Measurements from ENCODE around the gene TANC1. TPM values are rescaled to one million over a fixed set of nuclear protein-coding genes. Genes with fewer than 3 reads are reported as not detected.

The TANC1 gene
- total and polyA plus RNA-seq, 2 of the 4 experiments (the other 2 are of a cell fraction): 10.2 to 12.9 TPM

GRCh38 chr2:159275111-159275510, 306.7 kb downstream of the TANC1 start:
- Histone ChIP-seq H3K36me3 (ENCODE audit: control insufficient read depth, insufficient read depth, low read length) (peaks cover 6% of the 10 kb centered on the region), H3K4ac (ENCODE audit: low read depth, low read length) (no peak overlapping the region), H3K9ac (ENCODE audit: low read depth, low read length) (no peak overlapping the region), H3K27me3 (ENCODE audit: control insufficient read depth, insufficient read depth, low read length) (no peaks in the 10 kb centered on the region), H4K8ac (ENCODE audit: low read depth in 2 of 2, low read length in 2 of 2) (no peak overlapping the region), H3K9me1 (ENCODE audit: insufficient read depth, low read length) (peaks cover 5% of the 10 kb centered on the region; the same call in 1 of the 2 replicates), H4K91ac (ENCODE audit: insufficient read depth, low read depth, low read length) (no peak overlapping the region), H2BK20ac (ENCODE audit: low read depth, low read length) (no peak overlapping the region), H2BK120ac (ENCODE audit: low read depth, low read length) (no peak overlapping the region), H3K27ac (ENCODE audit: insufficient read depth, low read length) (no peak overlapping the region), H3K14ac (replicated peaks; ENCODE audit: low read depth, low read length) (no peak overlapping the region), H4K20me1 (ENCODE audit: insufficient read depth, low read length) (no peaks in the 10 kb centered on the region), H3K4me1 (ENCODE audit: control insufficient read depth, insufficient read depth, low read length) (no peaks in the 10 kb centered on the region), H2AK5ac (ENCODE audit: low read depth, low read length) (no peak overlapping the region), H3K23ac (ENCODE audit: low read depth, low read length) (no peak overlapping the region), H2BK5ac (ENCODE audit: low read depth, low read length, poor library complexity, severe bottlenecking) (no peak overlapping the region), H3K4me3 (ENCODE audit: insufficient read depth, low read depth, low read length) (no peak overlapping the region), H3K79me1 (ENCODE audit: low read depth in 1 of 2, low read length in 2 of 2) (no peaks in the 10 kb centered on the region), H3K9me3 (ENCODE audit: control insufficient read depth, insufficient read depth, low read length) (no peaks in the 10 kb centered on the region), H2AFZ (replicated peaks; ENCODE audit: low read length, poor library complexity) (no peak overlapping the region), H3K18ac (ENCODE audit: low read depth, low read length) (no peak overlapping the region), H2AK9ac (replicated peaks; ENCODE audit: low read depth, low read length, poor library complexity) (no peak overlapping the region), H3K56ac (ENCODE audit: extremely low read depth, insufficient read depth, low read length) (no peak overlapping the region), H4K5ac (ENCODE audit: low read depth, low read length) (no peak overlapping the region), H3K4me2 (ENCODE audit: low read depth, low read length) (no peak overlapping the region), H2BK15ac (ENCODE audit: low read depth, low read length) (no peak overlapping the region)
- CTCF ChIA-PET: no interaction called here
- intact Hi-C loops (cut with micrococcal nuclease) (no loop called here), in situ Hi-C loops (cut with MboI; ENCODE audit: low sequenced_read_pairs) (no loop called here), dilution Hi-C loops (cut with HindIII; ENCODE audit: low sequenced_read_pairs, unreplicated experiment) (no loop called here)
- no CpG with 5 or more reads among the region's 1 CpG for WGBS, 2 experiments (ENCODE audit: extremely low coverage in 2 of 2, insufficient read length in 1 of 2)
- BruUV-seq (replicated peaks): no TSS peak
- no peak for ATAC-seq (ENCODE audit: low read depth)
- DNase-seq: no peak
- POLR2A ChIA-PET (ENCODE audit: unreplicated experiment): no interaction called here
- no peak for TF ChIP-seq MXI1 (IDR thresholded peaks at IDR 0.05; ENCODE audit: borderline replicate concordance, low read depth, low read length)
- TF ChIP-seq, protein P1, sequence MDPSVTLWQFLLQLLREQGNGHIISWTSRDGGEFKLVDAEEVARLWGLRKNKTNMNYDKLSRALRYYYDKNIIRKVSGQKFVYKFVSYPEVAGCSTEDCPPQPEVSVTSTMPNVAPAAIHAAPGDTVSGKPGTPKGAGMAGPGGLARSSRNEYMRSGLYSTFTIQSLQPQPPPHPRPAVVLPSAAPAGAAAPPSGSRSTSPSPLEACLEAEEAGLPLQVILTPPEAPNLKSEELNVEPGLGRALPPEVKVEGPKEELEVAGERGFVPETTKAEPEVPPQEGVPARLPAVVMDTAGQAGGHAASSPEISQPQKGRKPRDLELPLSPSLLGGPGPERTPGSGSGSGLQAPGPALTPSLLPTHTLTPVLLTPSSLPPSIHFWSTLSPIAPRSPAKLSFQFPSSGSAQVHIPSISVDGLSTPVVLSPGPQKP (IDR thresholded peaks at IDR 0.05; ENCODE audit: borderline replicate concordance, low read depth, low read length): no peak
- TF ChIP-seq BHLHE40 (IDR thresholded peaks at IDR 0.05; ENCODE audit: low read depth, low read length): no peak
- TF ChIP-seq MAFK (IDR thresholded peaks at IDR 0.05; ENCODE audit: low read depth, low read length): no peak
- no peak for TF ChIP-seq RFX5 (IDR thresholded peaks at IDR 0.05; ENCODE audit: low read depth, low read length)
- TF ChIP-seq CEBPB (IDR thresholded peaks at IDR 0.05; ENCODE audit: low read depth, low read length): no peak
- no peak for TF ChIP-seq RCOR1 (IDR thresholded peaks at IDR 0.05; ENCODE audit: insufficient replicate concordance, low read length)

All from IMR-90 (cell line).